Measurements from ENCODE around the gene TRIM63. TPM values are rescaled to one million over a fixed set of nuclear protein-coding genes. Genes with fewer than 3 reads are reported as not detected.

The TRIM63 gene
- total RNA-seq, 2 donors from 2014 or later = not detected

DNA sequence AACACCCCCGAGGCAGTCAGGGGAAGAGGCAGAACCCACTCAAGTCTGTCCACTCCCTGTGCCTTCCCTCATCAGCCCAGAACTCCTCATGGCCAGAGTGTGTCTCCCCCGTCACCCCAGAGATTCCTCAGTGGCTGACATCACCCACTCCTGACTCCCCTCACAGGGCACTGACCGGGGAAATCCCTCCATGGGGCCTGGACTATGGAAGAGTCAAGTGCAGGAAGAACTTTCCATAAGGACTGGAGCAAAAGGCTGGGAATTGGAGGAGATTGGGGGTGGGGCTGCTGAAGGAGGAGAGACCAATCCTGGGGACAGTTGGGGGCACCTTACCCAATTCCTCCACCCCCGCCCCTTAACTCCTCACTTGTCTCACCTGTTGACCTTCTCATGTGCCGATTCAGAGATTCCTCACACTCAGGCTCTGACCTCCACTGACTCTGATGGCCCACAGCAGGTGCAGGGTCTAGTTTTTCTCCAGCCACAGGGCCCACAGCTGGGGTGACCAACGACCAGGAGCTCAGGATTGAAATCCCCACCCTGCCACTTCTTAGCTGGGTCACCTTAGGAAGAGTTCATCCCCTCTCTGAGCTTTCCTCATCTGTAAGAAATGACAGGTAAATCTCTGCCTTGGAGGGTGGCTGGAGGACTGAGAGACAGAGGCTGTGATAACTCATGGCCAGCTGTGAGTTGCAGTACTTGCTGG lies 46.3 kb downstream of the TRIM63 start:
- no peak overlapping the region for H3K4me3 Mint-ChIP-seq
- DNase-seq (ENCODE audit: low spot score) (no peak), ATAC-seq (no peak)
- H3K27ac Mint-ChIP-seq = no peak overlapping the region
- H3K4me1 Mint-ChIP-seq (ENCODE audit: low read depth in 2 of 2) = peaks cover 7 to 9% of the 10 kb centered on the region in 2 donors
- peaks cover 0 to 3% of the 10 kb centered on the region in 2 donors for H3K27me3 Mint-ChIP-seq
- H3K9me3 Mint-ChIP-seq = no peaks in the 10 kb centered on the region
- no peaks in the 10 kb centered on the region for H3K36me3 Mint-ChIP-seq

DNA sequence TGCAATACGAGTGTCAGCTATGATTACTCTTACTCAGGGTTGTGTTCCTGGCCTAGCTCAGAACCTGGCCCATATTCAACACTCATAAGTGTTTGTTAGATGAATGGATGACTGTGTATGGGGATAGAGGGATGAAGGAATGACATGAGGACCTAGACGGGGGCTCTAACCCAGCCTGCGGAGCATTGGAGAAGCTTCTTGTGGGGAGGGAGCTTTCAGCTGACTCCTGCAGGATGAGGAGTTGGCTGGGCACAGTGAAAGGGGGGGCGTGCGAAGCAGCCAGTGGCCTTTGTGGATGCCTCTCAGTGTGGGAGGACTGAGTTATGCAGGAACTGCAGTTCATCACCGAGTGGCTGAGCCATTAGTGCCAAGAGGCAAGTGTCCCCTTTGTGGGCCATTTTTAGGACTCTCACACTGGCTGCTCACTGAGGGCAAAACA lies 47.1 kb downstream of the TRIM63 start:
- peaks cover 7 to 9% of the 10 kb centered on the region in 2 donors for H3K4me1 Mint-ChIP-seq (ENCODE audit: low read depth in 2 of 2)
- no peak overlapping the region for H3K4me3 Mint-ChIP-seq
- no peaks in the 10 kb centered on the region for H3K9me3 Mint-ChIP-seq
- no peak overlapping the region for H3K27ac Mint-ChIP-seq
- H3K36me3 Mint-ChIP-seq = no peaks in the 10 kb centered on the region
- ATAC-seq (no peak), DNase-seq (ENCODE audit: low spot score) (no peak)
- H3K27me3 Mint-ChIP-seq = peaks cover 0 to 3% of the 10 kb centered on the region in 2 donors

GRCh38 chr1:26019641-26020315 lies 47.7 kb downstream of the TRIM63 start:
- Mint-ChIP-seq H3K4me3 (no peak overlapping the region), H3K27ac (no peak overlapping the region), H3K36me3 (no peaks in the 10 kb centered on the region), H3K27me3 (peaks cover 0 to 3% of the 10 kb centered on the region in 2 donors), H3K4me1 (ENCODE audit: low read depth in 2 of 2) (peaks cover 7 to 9% of the 10 kb centered on the region in 2 donors), H3K9me3 (no peaks in the 10 kb centered on the region)
- DNase-seq (ENCODE audit: low spot score) = no peak
- no peak for ATAC-seq

- Mint-ChIP-seq H3K4me1 (ENCODE audit: low read depth in 2 of 2) (peaks cover 7 to 9% of the 10 kb centered on the region in 2 donors), H3K9me3 (no peaks in the 10 kb centered on the region), H3K27me3 (peaks cover 0 to 3% of the 10 kb centered on the region in 2 donors), H3K36me3 (no peaks in the 10 kb centered on the region), H3K27ac (no peak overlapping the region), H3K4me3 (no peak overlapping the region)
- DNase-seq (ENCODE audit: low spot score) = no peak
- ATAC-seq = no peak
Observed at GRCh38 chr1:26017606-26018005, 49.8 kb downstream of the TRIM63 start.

- Mint-ChIP-seq H3K27me3 (peaks cover 0 to 3% of the 10 kb centered on the region in 2 donors), H3K36me3 (no peaks in the 10 kb centered on the region), H3K4me3 (no peak overlapping the region), H3K27ac (no peak overlapping the region), H3K9me3 (no peaks in the 10 kb centered on the region), H3K4me1 (ENCODE audit: low read depth in 2 of 2) (peaks cover 7 to 9% of the 10 kb centered on the region in 2 donors)
- no peak for DNase-seq (ENCODE audit: low spot score)
- no peak for ATAC-seq
Observed at GRCh38 chr1:26016953-26017545, 50.4 kb downstream of the TRIM63 start.

- Mint-ChIP-seq H3K27me3 (peaks cover 0 to 3% of the 10 kb centered on the region in 2 donors), H3K27ac (no peak overlapping the region), H3K36me3 (no peaks in the 10 kb centered on the region), H3K9me3 (no peaks in the 10 kb centered on the region), H3K4me1 (ENCODE audit: low read depth in 2 of 2) (peaks cover 7 to 9% of the 10 kb centered on the region in 2 donors), H3K4me3 (no peak overlapping the region)
- ATAC-seq = no peak
- no peak for DNase-seq (ENCODE audit: low spot score)
Observed at GRCh38 chr1:26016258-26016952, 51.0 kb downstream of the TRIM63 start.

DNA sequence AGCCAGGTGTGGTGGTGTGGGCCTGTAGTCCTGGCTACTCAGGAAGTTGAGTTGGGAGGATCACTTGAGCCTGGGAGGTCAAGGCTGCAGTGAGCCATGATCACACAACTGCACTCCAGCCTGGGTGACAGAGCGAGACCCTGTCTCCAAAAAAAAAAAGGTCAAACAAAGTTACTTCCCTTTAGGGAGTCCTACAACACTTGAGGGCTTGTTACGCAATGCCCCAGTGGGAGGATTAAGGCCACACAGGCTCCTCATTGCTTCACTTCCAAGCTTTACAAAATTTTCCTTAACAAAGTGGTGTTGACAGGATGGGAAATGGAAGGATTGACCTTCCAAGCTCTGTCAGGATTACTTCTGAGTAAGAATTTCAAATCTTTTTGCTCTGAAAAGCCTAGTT lies 52.1 kb downstream of the TRIM63 start:
- no peak overlapping the region for H3K4me3 Mint-ChIP-seq
- H3K9me3 Mint-ChIP-seq = no peaks in the 10 kb centered on the region
- peaks cover 7 to 9% of the 10 kb centered on the region in 2 donors for H3K4me1 Mint-ChIP-seq (ENCODE audit: low read depth in 2 of 2)
- ATAC-seq (no peak), DNase-seq (ENCODE audit: low spot score) (no peak)
- H3K27me3 Mint-ChIP-seq = peaks cover 0 to 3% of the 10 kb centered on the region in 2 donors
- no peaks in the 10 kb centered on the region for H3K36me3 Mint-ChIP-seq
- H3K27ac Mint-ChIP-seq = no peak overlapping the region

- DNase-seq (ENCODE audit: low spot score) (no peak), ATAC-seq (no peak)
- Mint-ChIP-seq H3K4me1 (ENCODE audit: low read depth in 2 of 2) (peaks cover 3 to 4% of the 10 kb centered on the region in 2 donors), H3K36me3 (no peaks in the 10 kb centered on the region), H3K27ac (no peak overlapping the region), H3K9me3 (no peaks in the 10 kb centered on the region), H3K4me3 (no peak overlapping the region), H3K27me3 (peaks cover 0 to 4% of the 10 kb centered on the region in 2 donors)
Observed at GRCh38 chr1:26014179-26014578, 53.3 kb downstream of the TRIM63 start.

- ATAC-seq (no peak), DNase-seq (ENCODE audit: low spot score) (no peak)
- no peak overlapping the region for H3K4me3 Mint-ChIP-seq
- H3K27ac Mint-ChIP-seq = no peak overlapping the region
- no peaks in the 10 kb centered on the region for H3K36me3 Mint-ChIP-seq
- peaks cover 3 to 4% of the 10 kb centered on the region in 2 donors for H3K4me1 Mint-ChIP-seq (ENCODE audit: low read depth in 2 of 2)
- peaks cover 0 to 4% of the 10 kb centered on the region in 2 donors for H3K27me3 Mint-ChIP-seq
- H3K9me3 Mint-ChIP-seq = no peaks in the 10 kb centered on the region
Observed at GRCh38 chr1:26012864-26013263, 54.6 kb downstream of the TRIM63 start.

DNA sequence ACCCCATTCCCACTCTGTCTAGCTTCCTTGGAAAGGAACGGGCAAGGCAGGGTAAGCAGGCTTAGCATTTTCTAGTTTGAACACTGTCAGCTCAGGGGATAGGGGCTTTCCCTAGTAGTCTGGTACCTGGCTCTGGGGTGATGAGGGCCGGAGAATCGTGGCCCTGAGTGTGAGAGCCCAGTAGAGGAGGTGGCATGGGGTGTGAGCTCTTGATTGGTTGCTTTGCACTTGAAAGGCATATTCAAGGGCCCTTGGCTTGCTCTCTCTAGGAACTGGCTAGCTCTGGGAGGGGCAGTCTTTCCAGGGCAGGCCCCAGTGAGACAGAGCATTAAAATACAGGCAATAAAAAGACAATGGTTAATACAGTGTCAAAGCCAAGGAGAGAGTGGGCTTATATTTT lies 56.6 kb downstream of the TRIM63 start:
- peaks cover 3 to 4% of the 10 kb centered on the region in 2 donors for H3K4me1 Mint-ChIP-seq (ENCODE audit: low read depth in 2 of 2)
- no peak overlapping the region for H3K4me3 Mint-ChIP-seq
- ATAC-seq (no peak), DNase-seq (ENCODE audit: low spot score) (no peak)
- H3K36me3 Mint-ChIP-seq = no peaks in the 10 kb centered on the region
- peaks cover 0 to 7% of the 10 kb centered on the region in 2 donors for H3K27me3 Mint-ChIP-seq
- H3K9me3 Mint-ChIP-seq = no peaks in the 10 kb centered on the region
- no peak overlapping the region for H3K27ac Mint-ChIP-seq

GRCh38 chr1:26009796-26010447 lies 57.5 kb downstream of the TRIM63 start:
- no peaks in the 10 kb centered on the region for H3K9me3 Mint-ChIP-seq

DNA sequence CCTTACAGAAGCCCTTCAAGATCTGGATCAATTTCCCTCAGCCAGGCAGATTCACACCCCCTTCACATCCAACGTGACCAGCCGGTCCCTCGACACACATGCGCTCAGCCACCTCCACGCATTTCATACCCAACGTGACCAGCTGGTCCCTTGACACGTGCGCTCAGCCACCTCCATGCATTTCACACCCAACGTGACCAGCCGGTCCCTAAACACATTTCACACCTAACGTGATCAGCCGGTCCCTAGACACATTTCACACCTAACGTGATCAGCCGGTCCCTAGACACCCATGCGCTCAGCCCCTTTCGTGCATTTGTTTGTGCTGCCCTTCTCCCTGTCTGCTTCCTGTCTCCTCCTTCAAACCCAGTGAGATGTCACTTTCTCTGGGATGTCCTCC lies 60.7 kb downstream of the TRIM63 start:
- Mint-ChIP-seq H3K27ac (no peak overlapping the region), H3K4me3 (no peak overlapping the region), H3K27me3 (peaks cover 7 to 9% of the 10 kb centered on the region in 2 donors), H3K9me3 (no peaks in the 10 kb centered on the region), H3K4me1 (ENCODE audit: low read depth in 2 of 2) (peaks cover 3 to 4% of the 10 kb centered on the region in 2 donors), H3K36me3 (no peaks in the 10 kb centered on the region)
- ATAC-seq (no peak), DNase-seq (ENCODE audit: low spot score) (no peak)

More at GRCh38 chr1:26009796-26010447, 57.5 kb downstream of the TRIM63 start:
- Mint-ChIP-seq H3K4me3 (no peak overlapping the region), H3K27ac (no peak overlapping the region), H3K27me3 (peaks cover 0 to 7% of the 10 kb centered on the region in 2 donors), H3K4me1 (ENCODE audit: low read depth in 2 of 2) (peaks cover 3 to 4% of the 10 kb centered on the region in 2 donors), H3K36me3 (no peaks in the 10 kb centered on the region)
- DNase-seq (ENCODE audit: low spot score) = no peak
- no peak for ATAC-seq

GRCh38 chr1:26005434-26006105 lies 61.9 kb downstream of the TRIM63 start:
- DNase-seq (ENCODE audit: low spot score) (no peak), ATAC-seq (no peak)
- H3K27ac Mint-ChIP-seq = no peak overlapping the region
- peaks cover 3 to 4% of the 10 kb centered on the region in 2 donors for H3K4me1 Mint-ChIP-seq (ENCODE audit: low read depth in 2 of 2)
- H3K4me3 Mint-ChIP-seq = no peak overlapping the region
- peaks cover 7 to 9% of the 10 kb centered on the region in 2 donors for H3K27me3 Mint-ChIP-seq
- no peaks in the 10 kb centered on the region for H3K9me3 Mint-ChIP-seq
- no peaks in the 10 kb centered on the region for H3K36me3 Mint-ChIP-seq
